Fibroblast of lung (primary cell): Measurements from ENCODE around the gene ZBTB42.
"Not testable (repeated sequence)": the region's sequence is repeated elsewhere in the genome, so short reads cannot be mapped to it uniquely, and the experiment has no call there.

ENCODE experiments used
- CTCF ChIP-seq, 2 donors: IDR thresholded peaks in 1 of 2; conservative IDR thresholded peaks in 1 of 2; 1 replicate in 1 of 2; 2 replicates in 1 of 2; pipeline ENCODE4 v1.5.1; 2011 to 2012; ENCODE audit warnings: low read length in 2 of 2, control low read depth in 1 of 2, inconsistent platforms in 1 of 2, low read depth in 1 of 2, mild to moderate bottlenecking in 1 of 2
- EZH2 ChIP-seq: IDR thresholded peaks from 2 replicates; pipeline ENCODE4 v1.5.1; 2012; ENCODE audit warnings: low read length, control low read depth, mild to moderate bottlenecking; ENCODE audit errors: missing control alignments

DNA sequence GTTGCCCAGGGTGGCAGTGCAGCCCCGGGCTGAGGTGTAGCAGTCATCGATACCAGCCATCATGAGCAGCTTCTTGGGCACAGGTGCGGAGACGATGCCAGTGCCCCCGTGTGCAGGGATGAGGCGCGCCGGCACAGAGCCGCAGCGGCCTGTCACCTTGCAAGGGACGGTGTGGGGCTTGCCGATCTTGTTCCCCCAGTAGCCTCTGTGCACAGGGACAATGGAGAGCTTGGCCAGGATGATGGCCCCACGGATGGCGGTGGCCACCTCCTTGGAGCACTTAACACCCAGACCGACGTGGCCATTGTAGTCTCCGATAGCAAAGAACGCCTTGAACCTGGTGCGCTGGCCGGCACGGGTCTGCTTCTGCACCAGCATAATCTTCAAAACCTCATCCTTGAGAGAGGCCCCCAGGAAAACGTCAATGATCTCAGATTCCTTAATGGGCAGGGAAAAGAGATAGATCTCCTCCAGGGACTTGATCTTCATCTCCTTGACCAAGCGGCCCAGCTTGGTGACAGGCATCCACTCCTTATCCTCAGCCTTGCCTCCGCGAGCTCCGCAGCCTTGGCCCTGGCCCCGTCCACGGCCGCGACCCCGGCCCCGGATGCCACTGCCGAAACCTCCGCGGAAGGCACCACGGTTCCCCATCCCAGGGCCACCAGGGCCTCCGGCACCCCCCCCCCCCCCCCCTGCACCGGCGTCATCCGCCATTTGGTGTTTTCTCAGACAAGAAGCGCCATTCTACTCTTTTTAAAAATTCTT, 35.5 kb downstream of the ZBTB42 start:
- not testable (repeated sequence) for TF ChIP-seq CTCF (conservative IDR thresholded peaks at IDR 0.05 in 1 of 2, IDR thresholded peaks at IDR 0.05 in 1 of 2; ENCODE audit: low read depth in 1 of 2, low read length in 2 of 2); EZH2
